ENCODE measurements around the gene FANCD2OS.
"Not testable (repeated sequence)": the region's sequence is repeated elsewhere in the genome, so short reads cannot be mapped to it uniquely, and the experiment has no call there.

FANCD2OS gene

DNA sequence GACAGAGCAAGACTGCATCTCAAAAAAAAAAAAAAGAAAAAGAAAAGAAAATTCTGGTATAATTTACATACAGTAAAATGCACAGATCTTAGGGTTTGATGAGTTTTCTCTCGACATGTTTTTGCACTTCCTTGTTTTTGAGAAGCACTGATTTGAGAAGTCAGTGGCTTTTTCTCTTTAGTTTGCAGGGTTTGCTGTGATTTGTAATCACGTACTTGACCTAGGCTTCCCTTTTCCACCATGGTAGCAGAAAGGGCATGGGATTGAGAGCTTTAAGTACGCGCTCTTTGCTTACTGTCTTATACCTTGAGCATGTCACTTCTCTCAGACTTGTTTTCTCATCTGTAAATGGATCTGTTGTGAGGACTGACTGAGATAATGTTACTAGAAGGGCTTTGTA lies 37.6 kb upstream of the FANCD2OS start:
- no peak overlapping the region for H3K4me3 ChIP-seq (replicated peaks; ENCODE audit: low read depth, low read length)
- DNase-seq (ENCODE audit: extremely low read depth, low read depth) = no peak
- TF ChIP-seq, protein P1, sequence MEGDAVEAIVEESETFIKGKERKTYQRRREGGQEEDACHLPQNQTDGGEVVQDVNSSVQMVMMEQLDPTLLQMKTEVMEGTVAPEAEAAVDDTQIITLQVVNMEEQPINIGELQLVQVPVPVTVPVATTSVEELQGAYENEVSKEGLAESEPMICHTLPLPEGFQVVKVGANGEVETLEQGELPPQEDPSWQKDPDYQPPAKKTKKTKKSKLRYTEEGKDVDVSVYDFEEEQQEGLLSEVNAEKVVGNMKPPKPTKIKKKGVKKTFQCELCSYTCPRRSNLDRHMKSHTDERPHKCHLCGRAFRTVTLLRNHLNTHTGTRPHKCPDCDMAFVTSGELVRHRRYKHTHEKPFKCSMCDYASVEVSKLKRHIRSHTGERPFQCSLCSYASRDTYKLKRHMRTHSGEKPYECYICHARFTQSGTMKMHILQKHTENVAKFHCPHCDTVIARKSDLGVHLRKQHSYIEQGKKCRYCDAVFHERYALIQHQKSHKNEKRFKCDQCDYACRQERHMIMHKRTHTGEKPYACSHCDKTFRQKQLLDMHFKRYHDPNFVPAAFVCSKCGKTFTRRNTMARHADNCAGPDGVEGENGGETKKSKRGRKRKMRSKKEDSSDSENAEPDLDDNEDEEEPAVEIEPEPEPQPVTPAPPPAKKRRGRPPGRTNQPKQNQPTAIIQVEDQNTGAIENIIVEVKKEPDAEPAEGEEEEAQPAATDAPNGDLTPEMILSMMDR (IDR thresholded peaks at IDR 0.05; ENCODE audit: low read depth, low read length, missing control alignments) = no peak

- TF ChIP-seq, protein P1 (IDR thresholded peaks at IDR 0.05; ENCODE audit: low read depth, low read length, missing control alignments) = no peak
- DNase-seq (ENCODE audit: extremely low read depth, low read depth) = no peak
- H3K4me3 ChIP-seq (replicated peaks; ENCODE audit: low read depth, low read length) = peak overlapping the region; percentile 70
Observed at GRCh38 chr3:10142707-10143560, 34.9 kb upstream of the FANCD2OS start.

DNA sequence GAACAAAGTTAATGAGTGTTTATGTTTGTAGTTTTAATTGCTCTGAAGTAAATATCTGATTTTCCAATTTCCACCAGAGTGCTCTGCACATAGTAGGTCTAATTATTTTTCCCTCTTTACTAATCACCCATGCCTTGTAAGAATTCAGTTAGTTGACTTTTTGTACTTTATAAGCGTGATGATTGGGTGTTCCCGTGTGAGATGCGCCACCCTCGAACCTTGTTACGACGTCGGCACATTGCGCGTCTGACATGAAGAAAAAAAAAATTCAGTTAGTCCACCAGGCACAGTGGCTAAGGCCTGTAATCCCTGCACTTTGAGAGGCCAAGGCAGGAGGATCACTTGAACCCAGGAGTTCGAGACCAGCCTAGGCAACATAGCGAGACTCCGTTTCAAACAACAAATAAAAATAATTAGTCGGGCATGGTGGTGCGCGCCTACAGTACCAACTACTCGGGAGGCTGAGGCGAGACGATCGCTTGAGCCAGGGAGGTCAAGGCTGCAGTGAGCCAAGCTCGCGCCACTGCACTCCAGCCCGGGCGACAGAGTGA lies 33.0 kb upstream of the FANCD2OS start:
- peak overlapping the region; percentile 70 for H3K4me3 ChIP-seq (replicated peaks; ENCODE audit: low read depth, low read length)
- TF ChIP-seq, protein P1 (IDR thresholded peaks at IDR 0.05; ENCODE audit: low read depth, low read length, missing control alignments) = no peak
- DNase-seq (ENCODE audit: extremely low read depth, low read depth) = no peak

DNA sequence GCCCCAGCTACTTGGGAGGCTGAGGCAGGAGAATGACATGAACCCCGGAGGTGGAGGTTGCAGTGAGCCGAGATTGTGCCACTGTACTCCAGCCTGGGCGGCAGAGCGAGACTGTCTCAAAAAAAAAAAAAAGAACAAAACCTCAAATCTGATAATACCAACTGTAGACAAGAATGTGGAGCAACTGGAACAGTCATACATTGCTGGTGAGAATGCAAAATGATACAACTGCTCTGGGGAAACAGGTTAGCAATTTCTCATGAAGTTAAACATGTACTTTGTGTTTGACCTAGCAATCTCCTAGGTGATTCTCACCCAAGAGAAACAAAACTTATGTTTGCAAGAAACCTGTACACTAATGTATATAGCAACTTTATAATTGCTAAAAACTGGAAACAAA lies 29.1 kb upstream of the FANCD2OS start:
- DNase-seq (ENCODE audit: extremely low read depth, low read depth) = no peak
- H3K4me3 ChIP-seq (replicated peaks; ENCODE audit: low read depth, low read length) = no peak overlapping the region
- TF ChIP-seq, protein P1 (IDR thresholded peaks at IDR 0.05; ENCODE audit: low read depth, low read length, missing control alignments) = no peak

DNA sequence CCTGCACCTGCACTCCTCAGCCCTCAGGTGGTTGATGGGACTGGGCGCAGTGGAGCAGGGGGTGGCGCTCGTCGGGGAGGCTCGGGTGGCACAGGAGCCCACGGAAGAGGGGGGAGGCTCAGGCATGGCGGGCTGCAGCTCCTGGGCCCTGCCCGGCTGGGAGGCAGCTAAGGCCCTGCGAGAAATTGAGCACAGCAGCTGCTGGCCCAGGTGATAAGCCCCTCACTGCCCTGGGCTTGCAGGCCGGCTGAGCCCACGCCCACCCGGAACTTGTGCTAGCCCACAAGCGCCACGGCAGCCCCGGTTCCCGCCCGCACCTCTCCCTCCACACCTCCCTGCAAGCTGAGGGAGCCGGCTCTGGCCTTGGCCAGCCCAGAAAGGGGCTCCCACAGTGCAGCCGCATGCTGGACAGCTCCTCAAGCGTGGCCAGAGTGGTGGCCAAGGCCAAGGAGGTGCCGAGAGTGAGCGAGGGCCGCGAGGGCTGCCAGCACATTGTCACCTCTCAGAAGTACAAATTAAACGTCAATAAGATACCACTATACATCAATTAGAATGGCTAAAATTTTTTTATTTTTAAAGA lies 28.5 kb upstream of the FANCD2OS start:
- H3K4me3 ChIP-seq (replicated peaks; ENCODE audit: low read depth, low read length) = no peak overlapping the region
- TF ChIP-seq, protein P1 (IDR thresholded peaks at IDR 0.05; ENCODE audit: low read depth, low read length, missing control alignments) = no peak
- no peak for DNase-seq (ENCODE audit: extremely low read depth, low read depth)

GRCh38 chr3:10135872-10136271 lies 27.8 kb upstream of the FANCD2OS start:
- DNase-seq (ENCODE audit: extremely low read depth, low read depth); H3K4me3 ChIP-seq (replicated peaks; ENCODE audit: low read depth, low read length): not testable (repeated sequence)

DNA sequence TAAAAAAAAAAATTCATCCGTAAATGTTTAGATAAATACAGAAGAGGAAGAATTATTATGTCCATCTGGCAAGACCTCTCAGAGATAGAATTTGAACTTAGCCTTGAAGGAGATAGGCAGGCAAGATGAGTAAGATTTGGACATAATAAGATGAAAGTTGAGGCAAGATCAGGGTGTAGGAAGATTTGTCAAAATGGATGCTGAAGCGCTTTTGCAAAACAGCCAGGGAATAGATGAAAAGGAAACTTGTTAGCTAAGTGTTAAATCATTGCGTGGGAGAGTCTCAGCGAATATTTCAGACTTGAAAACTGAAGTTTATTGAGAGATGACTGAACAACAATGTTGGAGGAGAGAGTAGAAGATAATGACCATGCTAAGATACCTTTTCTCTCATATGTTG lies 14.7 kb upstream of the FANCD2OS start:
- TF ChIP-seq, protein P1 (IDR thresholded peaks at IDR 0.05; ENCODE audit: low read depth, low read length, missing control alignments) = no peak
- no peak for DNase-seq (ENCODE audit: extremely low read depth, low read depth)
- H3K4me3 ChIP-seq (replicated peaks; ENCODE audit: low read depth, low read length) = no peak overlapping the region

Measured in HFF-Myc (cell line).